Left renal cortex interstitium (tissue), 4 donors: ENCODE measurements around the gene GRIP2. TPM values are rescaled to one million over a fixed set of nuclear protein-coding genes. Genes with fewer than 3 reads are reported as not detected.
A peak's percentile ranks its signal among the peaks of the same experiment; 100 is the strongest.

ENCODE experiments used
- DNase-seq, 4 donors: peaks; one replicate each; pipeline ENCODE4 v3.0.0-alpha.2; 2013; ENCODE audit warnings: low read depth in 4 of 4, low spot score in 2 of 4, missing footprints in 1 of 4
- polyA plus RNA-seq, 4 donors: library from polyadenylated mRNA; unstranded; fragments of 120-200 nt; gene quantifications; one replicate each; pipeline ENCODE4 v1.2.1, GENCODE V29; 2013; ENCODE audit not compliant: insufficient read length in 4 of 4

The GRIP2 gene
- polyA plus RNA-seq, 4 donors = 0.81 to 1.8 (median 1.2) TPM

- DNase-seq = no peak
Measured at GRCh38 chr3:14441920-14442300, 98.2 kb downstream of the GRIP2 start.

- no peak for DNase-seq
Measured at GRCh38 chr3:14441240-14441919, 98.8 kb downstream of the GRIP2 start.

- peak in 1 of 4 donors; percentile 63 for DNase-seq
Measured at GRCh38 chr3:14440531-14441239, 99.5 kb downstream of the GRIP2 start.

GRCh38 chr3:14440168-14440518 is 100.0 kb downstream of the GRIP2 start:
- no peak for DNase-seq

- DNase-seq = no peak
Measured at GRCh38 chr3:14439501-14440167, 100.5 kb downstream of the GRIP2 start.

Other genes with a start within 250 kb of the GRIP2 start
- gene SLC6A6, start 137.7 kb downstream of the GRIP2 start, polyA plus RNA-seq = 10 to 100 TPM; 16.0 to 26.0 (median 21.2) TPM
- gene CCDC174, start 111.4 kb upstream of the GRIP2 start, polyA plus RNA-seq = 10 to 100 TPM; 27.2 to 37.6 (median 34.4) TPM
- under 1 TPM; 0.19 to 0.56 (median 0.31) TPM for gene C3orf20, start 134.8 kb upstream of the GRIP2 start, polyA plus RNA-seq